HG03060 (cell line): ENCODE measurements around the gene RAI1.

Experiments
- ATAC-seq: cut with Tn5 transposase; IDR thresholded peaks from one replicate; pipeline ENCODE4 v1.9.1; 2021; ENCODE audit warnings: low read depth, moderate number of reproducible peaks; ENCODE audit not compliant: unreplicated experiment

RAI1 gene

GRCh38 chr17:17696882-17697633 is 15.8 kb downstream of the RAI1 start:
- no peak for ATAC-seq

GRCh38 chr17:17698371-17698770 is 17.1 kb downstream of the RAI1 start:
- ATAC-seq, result no peak

- no peak for ATAC-seq
Measured at GRCh38 chr17:17698869-17699351, 17.7 kb downstream of the RAI1 start.

- ATAC-seq, result no peak
Measured at GRCh38 chr17:17699491-17699890, 18.2 kb downstream of the RAI1 start.

- ATAC-seq, result no peak
Measured at GRCh38 chr17:17700251-17700969, 19.2 kb downstream of the RAI1 start.

- ATAC-seq, result no peak
Measured at GRCh38 chr17:17701112-17701511, 19.9 kb downstream of the RAI1 start.

- no peak for ATAC-seq
Measured at GRCh38 chr17:17701658-17702057, 20.4 kb downstream of the RAI1 start.

- no peak for ATAC-seq
Measured at GRCh38 chr17:17702449-17703139, 21.3 kb downstream of the RAI1 start.

- no peak for ATAC-seq
Measured at GRCh38 chr17:17703140-17703919, 22.1 kb downstream of the RAI1 start.

- ATAC-seq, result no peak
Measured at GRCh38 chr17:17704931-17705330, 23.7 kb downstream of the RAI1 start.

GRCh38 chr17:17706140-17707060 is 25.1 kb downstream of the RAI1 start:
- ATAC-seq, result no peak

GRCh38 chr17:17708295-17708694 is 27.0 kb downstream of the RAI1 start:
- no peak for ATAC-seq

GRCh38 chr17:17708816-17709215 is 27.6 kb downstream of the RAI1 start:
- ATAC-seq, result no peak

- ATAC-seq, result no peak
Measured at GRCh38 chr17:17709815-17710321, 28.6 kb downstream of the RAI1 start.

- no peak for ATAC-seq
Measured at GRCh38 chr17:17710355-17710727, 29.1 kb downstream of the RAI1 start.

GRCh38 chr17:17710728-17711541 is 29.7 kb downstream of the RAI1 start:
- no peak for ATAC-seq

- no peak for ATAC-seq
Measured at GRCh38 chr17:17711641-17712162, 30.4 kb downstream of the RAI1 start.

- ATAC-seq, result peak; percentile 42
Measured at GRCh38 chr17:17712268-17712924, 31.1 kb downstream of the RAI1 start.
